Rectal smooth muscle tissue (tissue), 1 donor: Measurements from ENCODE around the gene OPCML.

Experiments used
- H3K27ac ChIP-seq: one replicate; pipeline ENCODE4 v1.7.0; 2013; ENCODE audit warnings: low read depth, low read length, inconsistent platforms
- H3K27me3 ChIP-seq: one replicate; pipeline ENCODE4 v1.7.0; 2013; ENCODE audit warnings: low read length; ENCODE audit not compliant: control insufficient read depth, insufficient read depth
- H3K36me3 ChIP-seq: one replicate; pipeline ENCODE4 v1.7.0; 2013; ENCODE audit warnings: low read length; ENCODE audit not compliant: control insufficient read depth, insufficient read depth
- H3K4me1 ChIP-seq: one replicate; pipeline ENCODE4 v1.7.0; 2013; ENCODE audit warnings: low read length; ENCODE audit not compliant: control insufficient read depth, insufficient read depth
- H3K4me3 ChIP-seq: one replicate; pipeline ENCODE4 v1.7.0; 2013; ENCODE audit warnings: low read length
- H3K9ac ChIP-seq: one replicate; pipeline ENCODE4 v1.7.0; 2013; ENCODE audit warnings: low read length

Gene OPCML

DNA sequence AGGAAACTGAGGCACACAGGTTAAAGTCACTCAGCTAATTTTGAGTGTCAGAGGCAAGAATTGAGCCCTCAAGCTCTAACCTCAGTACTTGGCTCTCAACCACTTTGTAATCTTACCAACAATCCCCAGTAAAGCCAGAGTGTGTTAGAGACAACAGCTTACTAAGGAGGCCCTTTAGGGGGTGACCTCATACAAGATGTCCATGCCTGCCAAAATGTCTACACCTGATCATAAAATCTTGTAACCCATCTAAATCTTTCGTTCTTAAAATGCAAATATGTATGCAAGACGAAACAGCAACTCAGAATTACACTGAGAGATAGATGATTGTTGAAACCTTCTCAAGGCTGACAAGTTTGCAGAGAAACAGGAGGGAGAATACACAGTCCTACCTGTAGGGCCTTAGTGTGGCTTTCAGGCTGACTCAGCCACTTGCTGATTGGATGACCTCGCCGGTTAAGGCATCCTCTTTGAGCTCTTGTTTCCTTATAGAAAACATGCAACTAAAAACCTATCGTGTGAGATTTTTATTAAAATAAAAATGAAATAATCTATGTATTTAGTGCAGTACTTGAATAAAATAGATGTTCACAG lies 143.2 kb downstream of the OPCML start:
- Histone ChIP-seq H3K27ac (no peak overlapping the region), H3K36me3 (no peaks in the 10 kb centered on the region), H3K4me1 (no peaks in the 10 kb centered on the region), H3K4me3 (no peak overlapping the region), H3K27me3 (no peaks in the 10 kb centered on the region), H3K9ac (no peak overlapping the region)

DNA sequence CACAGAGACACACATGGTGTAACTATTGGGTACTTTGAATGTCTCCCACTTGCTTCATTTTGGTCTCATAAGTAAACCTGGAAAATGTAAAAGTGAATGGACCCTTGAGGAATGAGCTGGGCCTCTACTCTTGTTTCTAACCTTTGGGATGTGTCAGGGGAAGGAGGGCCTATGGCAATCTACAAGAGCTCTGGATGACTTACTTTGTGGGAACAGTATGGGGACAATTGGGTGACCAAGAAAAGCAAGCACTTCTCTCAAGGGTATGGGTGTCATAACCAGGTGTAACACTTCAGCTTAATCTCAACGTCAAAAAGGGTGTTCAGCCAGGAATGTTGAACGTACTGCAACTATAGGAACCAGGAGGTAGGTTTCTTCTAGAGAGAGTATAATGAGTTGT lies 144.0 kb downstream of the OPCML start:
- no peak overlapping the region for H3K9ac ChIP-seq
- no peaks in the 10 kb centered on the region for H3K4me1 ChIP-seq
- H3K36me3 ChIP-seq: no peaks in the 10 kb centered on the region
- H3K27me3 ChIP-seq: no peaks in the 10 kb centered on the region
- H3K4me3 ChIP-seq: no peak overlapping the region
- no peak overlapping the region for H3K27ac ChIP-seq

DNA sequence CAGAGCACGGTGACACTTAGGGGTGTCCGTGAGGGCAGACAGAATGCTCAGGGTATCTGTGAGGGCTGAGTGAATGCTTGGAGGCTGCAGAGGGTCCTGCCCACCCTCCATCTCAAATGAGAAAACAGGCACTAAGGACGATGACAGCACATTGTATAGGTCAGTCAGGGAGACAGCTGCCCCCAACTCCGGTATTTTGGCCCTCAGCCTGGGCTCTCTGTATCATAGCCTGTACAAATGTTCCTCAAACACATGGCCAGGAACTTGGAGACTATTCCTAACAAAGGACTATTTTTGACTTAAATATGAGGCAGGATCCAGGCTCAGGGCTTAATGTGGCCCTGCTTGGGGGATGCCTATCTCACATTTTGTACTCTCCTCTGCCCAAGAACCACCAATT lies 145.4 kb downstream of the OPCML start:
- Histone ChIP-seq H3K4me3 (no peak overlapping the region), H3K9ac (no peak overlapping the region), H3K4me1 (peaks cover 3% of the 10 kb centered on the region), H3K27me3 (no peaks in the 10 kb centered on the region), H3K36me3 (no peaks in the 10 kb centered on the region), H3K27ac (no peak overlapping the region)

DNA sequence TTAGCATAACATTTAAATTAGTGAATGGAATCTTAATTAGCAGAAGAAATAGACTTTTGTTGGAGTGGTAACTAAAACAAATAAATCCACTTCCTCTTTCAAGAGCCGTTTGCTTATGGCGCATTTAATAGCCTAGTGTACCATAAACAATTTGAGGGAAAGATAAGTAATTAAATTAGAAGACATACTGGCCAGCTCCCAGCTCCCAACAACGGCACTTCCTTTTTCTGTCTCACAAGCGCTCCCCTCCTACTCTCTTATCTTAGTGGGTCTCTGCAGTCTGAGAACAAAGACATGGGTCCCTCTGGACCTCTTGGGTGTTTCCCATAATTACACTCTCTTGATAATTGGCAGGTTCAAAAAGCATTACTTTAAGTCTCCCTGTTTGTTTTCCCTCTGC lies 146.0 kb downstream of the OPCML start:
- Histone ChIP-seq H3K27ac (no peak overlapping the region), H3K36me3 (no peaks in the 10 kb centered on the region), H3K27me3 (no peaks in the 10 kb centered on the region), H3K9ac (no peak overlapping the region), H3K4me1 (peaks cover 3% of the 10 kb centered on the region), H3K4me3 (no peak overlapping the region)

DNA sequence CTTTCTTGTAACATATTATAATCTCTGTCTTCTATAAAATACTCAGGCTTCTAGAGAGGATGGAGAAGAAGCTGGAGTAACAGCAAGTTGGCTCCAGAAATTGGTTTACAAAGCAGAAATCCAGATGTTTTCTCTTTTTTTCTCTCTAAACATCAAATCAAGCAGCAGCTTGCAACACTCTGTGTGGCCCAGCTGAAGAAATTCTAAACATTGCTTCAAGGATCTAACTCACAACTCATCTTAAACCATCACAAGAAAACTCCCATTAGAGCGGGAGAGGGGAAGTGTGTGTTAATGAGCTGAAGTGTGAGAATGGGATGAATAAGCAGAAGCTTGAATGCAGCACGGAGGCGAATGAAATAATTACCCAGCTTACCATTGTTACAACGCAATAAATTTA lies 146.5 kb downstream of the OPCML start:
- Histone ChIP-seq H3K36me3 (no peaks in the 10 kb centered on the region), H3K27ac (no peak overlapping the region), H3K4me3 (no peak overlapping the region), H3K4me1 (peaks cover 3% of the 10 kb centered on the region), H3K27me3 (no peaks in the 10 kb centered on the region), H3K9ac (no peak overlapping the region)

DNA sequence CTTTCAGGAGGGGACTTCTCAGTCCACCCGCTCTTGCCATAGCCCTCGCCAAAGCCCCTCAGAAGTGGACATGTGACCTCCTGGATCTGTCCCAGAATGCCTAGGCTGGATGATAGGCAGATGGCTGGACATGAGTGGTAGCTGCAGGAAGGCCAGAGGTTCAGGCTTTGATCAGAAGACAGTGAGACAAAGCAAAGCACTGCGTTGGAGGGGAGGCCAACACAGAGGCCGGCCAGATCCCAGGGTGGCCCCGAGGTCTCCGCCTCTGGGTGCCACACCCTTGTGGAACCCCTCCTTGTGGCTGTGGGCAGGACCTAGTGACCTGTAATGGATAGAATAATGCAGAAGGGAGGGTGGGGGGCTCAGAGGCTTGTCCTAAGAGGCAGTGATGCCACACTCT lies 147.6 kb downstream of the OPCML start:
- Histone ChIP-seq H3K27ac (no peak overlapping the region), H3K27me3 (no peaks in the 10 kb centered on the region)

DNA sequence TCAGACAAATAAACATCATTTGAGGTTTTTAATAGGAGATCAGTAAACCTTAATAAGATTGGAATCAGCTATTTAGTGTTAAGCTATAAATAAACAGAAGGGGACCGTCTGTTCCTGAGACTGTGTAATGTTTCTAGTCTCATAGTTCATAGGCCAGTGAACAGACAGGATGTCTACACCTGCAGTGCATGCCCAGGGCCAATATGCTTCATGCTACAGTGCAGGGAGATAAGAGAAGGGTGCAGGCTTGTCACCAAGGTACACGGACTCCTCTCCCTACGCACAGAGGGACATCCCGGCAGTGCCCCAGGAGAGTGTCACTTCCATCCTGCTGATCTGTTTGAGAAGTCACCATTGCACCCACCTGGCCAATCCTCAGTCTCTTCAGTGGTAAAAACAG lies 148.6 kb downstream of the OPCML start:
- H3K9ac ChIP-seq: no peak overlapping the region
- H3K4me3 ChIP-seq: no peak overlapping the region
- peaks cover 3% of the 10 kb centered on the region for H3K4me1 ChIP-seq
- no peaks in the 10 kb centered on the region for H3K36me3 ChIP-seq
- no peak overlapping the region for H3K27ac ChIP-seq
- H3K27me3 ChIP-seq: no peaks in the 10 kb centered on the region

More for the DNA sequence above, 147.6 kb downstream of the OPCML start:
- Histone ChIP-seq H3K36me3 (no peaks in the 10 kb centered on the region), H3K4me3 (no peak overlapping the region), H3K4me1 (peaks cover 3% of the 10 kb centered on the region), H3K9ac (no peak overlapping the region)

DNA sequence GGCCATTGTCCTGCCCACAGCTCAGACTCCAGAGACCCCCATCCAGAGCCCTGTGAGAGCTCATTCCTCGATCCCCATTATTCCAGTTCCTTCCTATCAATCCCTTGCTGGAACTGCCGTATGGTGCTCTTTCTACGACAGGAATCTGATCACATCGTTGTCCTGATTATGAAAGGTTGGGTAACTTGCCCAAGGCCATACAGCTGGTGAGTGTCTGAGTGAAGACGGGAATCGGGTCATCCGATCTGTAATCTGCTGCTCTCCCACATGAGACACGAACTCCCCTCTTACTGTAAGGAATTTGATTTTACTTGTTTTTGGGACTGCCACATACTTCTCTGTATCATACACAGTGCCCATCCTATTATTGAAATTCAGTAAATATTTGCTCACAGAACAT lies 149.1 kb downstream of the OPCML start:
- peaks cover 3% of the 10 kb centered on the region for H3K4me1 ChIP-seq
- H3K4me3 ChIP-seq: no peak overlapping the region
- H3K9ac ChIP-seq: no peak overlapping the region
- H3K27me3 ChIP-seq: no peaks in the 10 kb centered on the region
- H3K27ac ChIP-seq: no peak overlapping the region
- no peaks in the 10 kb centered on the region for H3K36me3 ChIP-seq

DNA sequence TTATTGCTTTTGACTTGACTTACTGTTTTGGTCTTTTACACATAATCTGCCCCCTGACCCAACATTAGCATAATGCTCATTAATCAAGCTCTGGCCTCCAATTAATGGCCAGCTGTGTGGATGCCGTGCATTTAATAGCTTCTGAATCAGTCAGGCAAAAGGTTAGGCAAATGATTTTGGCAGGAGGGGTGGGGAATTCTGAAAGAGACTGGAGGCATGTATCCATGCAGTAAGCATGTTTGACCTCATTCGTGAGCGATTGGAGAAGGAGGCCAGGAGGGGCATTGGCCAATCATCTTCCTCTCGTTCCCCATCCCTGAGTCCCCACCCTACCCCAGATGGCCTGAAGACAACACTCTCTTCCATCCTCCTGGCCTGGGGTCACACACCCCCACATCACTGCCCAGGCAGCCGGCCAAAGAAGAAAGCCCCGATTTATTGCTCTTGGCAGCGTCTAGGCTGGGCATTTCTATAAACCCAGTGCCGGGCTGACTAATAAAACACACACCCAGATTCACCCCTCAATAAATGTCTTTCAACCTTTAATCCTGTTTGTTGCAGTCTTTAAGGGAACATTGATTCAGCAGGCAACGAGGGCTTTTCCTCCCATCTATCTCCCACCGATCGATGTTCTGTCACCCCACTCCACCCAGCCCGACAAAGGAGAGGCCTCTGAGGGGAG lies 150.0 kb downstream of the OPCML start:
- no peak overlapping the region for H3K27ac ChIP-seq
- no peaks in the 10 kb centered on the region for H3K27me3 ChIP-seq
- H3K36me3 ChIP-seq: no peaks in the 10 kb centered on the region
- no peak overlapping the region for H3K9ac ChIP-seq
- peaks cover 3% of the 10 kb centered on the region for H3K4me1 ChIP-seq
- H3K4me3 ChIP-seq: no peak overlapping the region

DNA sequence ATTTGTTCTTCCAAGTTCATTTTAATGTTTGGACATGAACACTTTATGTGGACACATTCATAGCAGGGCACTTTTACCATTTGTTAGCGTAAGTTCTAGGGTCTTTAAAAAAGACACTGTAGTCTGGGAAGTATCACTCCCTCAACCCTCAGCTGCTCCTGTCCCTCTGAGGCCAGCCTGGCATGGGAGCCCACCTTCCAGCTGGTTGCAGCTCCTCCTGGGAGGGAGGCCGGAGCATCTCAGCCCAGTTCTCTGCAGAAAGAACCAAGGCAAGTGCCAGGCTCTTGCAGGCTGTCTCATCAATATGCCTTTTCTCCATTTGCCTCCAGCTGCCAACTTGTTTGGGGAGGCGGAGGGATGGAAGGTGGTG lies 150.6 kb downstream of the OPCML start:
- Histone ChIP-seq H3K36me3 (no peaks in the 10 kb centered on the region), H3K27ac (no peak overlapping the region), H3K4me3 (no peak overlapping the region), H3K27me3 (no peaks in the 10 kb centered on the region), H3K9ac (no peak overlapping the region), H3K4me1 (peaks cover 3% of the 10 kb centered on the region)

DNA sequence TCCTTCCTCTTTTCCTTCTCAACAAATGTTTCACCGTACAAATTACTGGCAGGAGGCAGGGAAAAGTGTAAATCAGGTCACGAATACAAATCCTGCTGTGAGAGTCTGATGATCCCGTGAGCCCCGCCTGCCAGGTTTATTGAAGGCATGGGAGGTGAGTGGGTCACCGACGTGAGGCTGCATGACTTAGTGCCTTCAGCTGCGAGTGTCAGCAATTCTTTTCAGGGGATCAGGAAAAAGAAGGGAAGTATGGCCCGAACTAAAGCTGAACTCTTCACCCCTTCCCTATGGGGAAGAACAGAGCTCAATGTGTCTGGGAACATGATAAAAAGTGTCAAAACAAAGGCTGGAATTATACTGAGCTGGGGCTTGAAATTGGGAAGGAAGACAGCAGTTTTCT lies 166.2 kb downstream of the OPCML start:
- no peaks in the 10 kb centered on the region for H3K36me3 ChIP-seq
- no peak overlapping the region for H3K27ac ChIP-seq
- H3K9ac ChIP-seq: no peak overlapping the region
- no peaks in the 10 kb centered on the region for H3K4me1 ChIP-seq
- no peak overlapping the region for H3K4me3 ChIP-seq
- no peaks in the 10 kb centered on the region for H3K27me3 ChIP-seq

DNA sequence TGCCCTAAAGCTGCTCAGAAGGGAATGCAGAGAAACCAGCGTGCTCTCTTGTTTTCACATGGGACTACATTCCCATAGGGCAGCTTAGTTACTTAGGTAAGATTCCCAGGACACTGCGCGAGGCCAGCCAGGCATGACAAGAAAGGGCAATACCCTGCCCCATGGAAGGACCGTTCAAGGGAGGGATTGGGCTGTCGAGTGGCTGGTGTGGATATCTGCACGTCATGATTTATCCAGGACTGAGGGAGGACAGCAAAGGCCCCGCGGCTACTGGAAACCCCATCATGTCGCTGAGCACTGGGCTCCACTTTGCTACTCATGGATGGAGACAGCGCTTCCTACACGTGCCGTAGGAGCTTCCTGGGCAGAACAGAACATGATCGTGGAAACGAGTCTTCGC lies 169.4 kb downstream of the OPCML start:
- Histone ChIP-seq H3K4me3 (no peak overlapping the region), H3K9ac (no peak overlapping the region), H3K27ac (no peak overlapping the region), H3K4me1 (no peaks in the 10 kb centered on the region), H3K27me3 (no peaks in the 10 kb centered on the region), H3K36me3 (no peaks in the 10 kb centered on the region)

DNA sequence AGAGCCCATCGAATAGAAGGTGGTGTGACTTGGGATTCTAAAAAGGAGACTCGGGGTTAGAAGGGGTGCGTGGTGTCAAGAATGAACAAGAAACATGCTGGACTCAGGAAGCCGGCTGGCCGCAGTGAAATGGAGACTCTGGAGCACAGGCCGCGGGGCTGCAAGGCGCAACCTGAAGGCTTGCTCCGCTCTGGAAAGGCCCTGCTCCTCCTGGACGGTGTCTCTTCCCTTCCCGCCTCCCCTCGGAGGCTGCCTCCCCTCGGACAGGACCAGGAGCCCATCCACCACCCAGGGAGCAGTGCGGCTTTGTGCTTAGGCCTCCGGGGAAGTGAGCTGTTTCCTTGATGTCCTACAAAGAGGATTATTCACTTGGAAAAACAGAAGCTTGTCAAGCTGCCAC lies 170.1 kb downstream of the OPCML start:
- Histone ChIP-seq H3K27me3 (no peaks in the 10 kb centered on the region), H3K9ac (no peak overlapping the region), H3K27ac (no peak overlapping the region), H3K4me1 (no peaks in the 10 kb centered on the region), H3K36me3 (no peaks in the 10 kb centered on the region), H3K4me3 (no peak overlapping the region)
